Measurements from ENCODE around the gene EHBP1.

- no peak for TF ChIP-seq CTCF (IDR thresholded peaks at IDR 0.05; ENCODE audit: low read depth, low read length, poor library complexity, severe bottlenecking)
- no peak for TF ChIP-seq EZH2phosphoT487 (IDR thresholded peaks at IDR 0.05; ENCODE audit: borderline replicate concordance, low read length)
These were observed 347.0 kb downstream of the EHBP1 start for GRCh38 chr2:63052411-63053080.
